Sigmoid colon (tissue), 7 donors: ENCODE results near the gene KLRB1. TPM values are rescaled to one million over a fixed set of nuclear protein-coding genes. Genes with fewer than 3 reads are reported as not detected.
"Not testable (repeated sequence)": the region's sequence is repeated elsewhere in the genome, so short reads cannot be mapped to it uniquely, and the experiment has no call there.

Source experiments
- DNase-seq: peaks from one replicate; pipeline ENCODE4 v3.0.0-alpha.2; 2019
- H3K27ac ChIP-seq, 4 donors: fragments of 200-600 bp; sonication (generic); one replicate each; pipeline ENCODE4 v1.5.1; 2016 to 2019; ENCODE audit warnings: mild to moderate bottlenecking in 1 of 4
- H3K27me3 ChIP-seq, 3 donors: fragments of 200-600 bp; sonication (generic); one replicate each; pipeline ENCODE4 v1.5.1; 2019; ENCODE audit warnings: mild to moderate bottlenecking in 1 of 3
- H3K36me3 ChIP-seq, 4 donors: fragments of 200-600 bp; sonication (generic); one replicate each; pipeline ENCODE4 v1.5.1; 2016 to 2019
- H3K4me1 ChIP-seq, 4 donors: fragments of 200-600 bp; sonication (generic); one replicate each; pipeline ENCODE4 v1.5.1; 2017 to 2019
- H3K4me3 ChIP-seq, 4 donors: fragments of 200-600 bp; sonication (generic); one replicate each; pipeline ENCODE4 v1.5.1; 2017 to 2019; ENCODE audit warnings: mild to moderate bottlenecking in 2 of 4, moderate library complexity in 1 of 4
- H3K9me3 ChIP-seq, 4 donors: fragments of 200-600 bp in 3 of 4; sonication (generic) in 3 of 4; one replicate each; pipeline versions ENCODE4 v1.5.1 to v1.6.1; 2013 to 2019
- CTCF ChIP-seq, 4 experiments: fragments of 450-650 bp in 3 of 4; fragments of 200-600 bp in 1 of 4; IDR thresholded peaks; one replicate each; pipeline ENCODE4 v1.5.1; 2016 to 2019; ENCODE audit warnings: antibody characterized with exemption in 4 of 4, mild to moderate bottlenecking in 3 of 4, moderate library complexity in 2 of 4
- EP300 ChIP-seq, 4 donors: sonication (generic); formaldehyde crosslinking; IDR thresholded peaks; one replicate each; pipeline ENCODE4 v1.6.1; 2017; ENCODE audit warnings: antibody characterized with exemption in 4 of 4
- POLR2A ChIP-seq, 2 donors: fragments of 450-650 bp; IDR thresholded peaks; one replicate each; pipeline ENCODE4 v1.6.1; 2016; ENCODE audit warnings: antibody characterized with exemption in 2 of 2, mild to moderate bottlenecking in 2 of 2, moderate library complexity in 2 of 2
- POLR2AphosphoS5 ChIP-seq, 4 donors: sonication (generic); formaldehyde crosslinking; IDR thresholded peaks; one replicate each; pipeline ENCODE4 v1.6.1; 2017; ENCODE audit warnings: antibody characterized with exemption in 4 of 4
- WGBS, 2 donors: extraction: QIAGEN DNeasy Blood & Tissue Kit; methylation state at CpG; one replicate each; pipeline ENCODE4 v1.1.7; 2013; 5-methylcytosine and 5-hydroxymethylcytosine counted together
- intact Hi-C: fragments of 100-400 bp; cut with DNase I; formaldehyde crosslinking; loops from one replicate; pipeline ENCODE4 v1.15.1; 2023
- polyA plus RNA-seq, 3 donors: library from polyadenylated mRNA; stranded (reverse); fragments of 200-250 nt; gene quantifications; one replicate each; pipeline ENCODE4 v1.2.3, GENCODE V29; 2013
- total RNA-seq, 4 donors: library from RNA; depleted of rRNA; stranded (reverse); fragments of >200 nt; gene quantifications; one replicate each; pipeline ENCODE4 v1.1.0, GENCODE V29; 2016
- donor health status: healthy with polysubstance abuse.
- donor health status: Bipolar disorder and iron deficiency.
- donor health status: healthy.

KLRB1 gene
- total and polyA plus RNA-seq, 7 donors = 0.49 to 3.6 (median 1.4) TPM; not detected in 1

- Histone ChIP-seq H3K27ac (peak overlapping the region; percentile 74 to 90 (median 81)), H3K36me3 (peaks cover 0 to 4% (median 2%) of the 10 kb centered on the region in 4 donors), H3K4me1 (peaks cover 0 to 36% (median 14%) of the 10 kb centered on the region in 4 donors), H3K9me3 (no peaks in the 10 kb centered on the region), H3K4me3 (peak overlapping the region; percentile 64 to 80 (median 70)), H3K27me3 (no peaks in the 10 kb centered on the region)
- no peak for DNase-seq
- intact Hi-C loops = no loop called here
- TF ChIP-seq CTCF (IDR thresholded peaks at IDR 0.05) = no peak
- no peak for TF ChIP-seq POLR2A (IDR thresholded peaks at IDR 0.05)
- no peak for TF ChIP-seq POLR2AphosphoS5 (IDR thresholded peaks at IDR 0.05)
- no peak for TF ChIP-seq EP300 (IDR thresholded peaks at IDR 0.05)
- WGBS, 2 donors = 2% methylated on average over 13 of the region's 13 CpGs
These were observed 41.2 kb upstream of the KLRB1 start for GRCh38 chr12:9648701-9649531.

- intact Hi-C loops = no loop called here
- Histone ChIP-seq H3K4me3 (peak overlapping the region; percentile 64 to 80 (median 70)), H3K27ac (peak overlapping the region; percentile 74 to 90 (median 81)), H3K4me1 (peaks cover 0 to 36% (median 14%) of the 10 kb centered on the region in 4 donors), H3K36me3 (no peaks in the 10 kb centered on the region), H3K9me3 (no peaks in the 10 kb centered on the region), H3K27me3 (no peaks in the 10 kb centered on the region)
- DNase-seq = peak; percentile 88
- WGBS, 2 donors = 0% methylated on average over 55 of the region's 55 CpGs
- TF ChIP-seq CTCF (IDR thresholded peaks at IDR 0.05) (no peak), POLR2AphosphoS5 (IDR thresholded peaks at IDR 0.05) (peak; percentile 16 to 79 (median 70)), POLR2A (IDR thresholded peaks at IDR 0.05) (peak in 1 of 2 donors; percentile 45)
These were observed 40.3 kb upstream of the KLRB1 start for GRCh38 chr12:9647825-9648700.

GRCh38 chr12:9646794-9647781 is 39.4 kb upstream of the KLRB1 start:
- TF ChIP-seq EP300 (IDR thresholded peaks at IDR 0.05) (no peak), CTCF (IDR thresholded peaks at IDR 0.05) (no peak), POLR2AphosphoS5 (IDR thresholded peaks at IDR 0.05) (no peak), POLR2A (IDR thresholded peaks at IDR 0.05) (no peak)
- peak overlapping the region; percentile 64 to 80 (median 70) for H3K4me3 ChIP-seq
- peaks cover 0 to 36% (median 14%) of the 10 kb centered on the region in 4 donors for H3K4me1 ChIP-seq
- no peaks in the 10 kb centered on the region for H3K27me3 ChIP-seq
- intact Hi-C loops = no loop called here
- H3K27ac ChIP-seq = peak overlapping the region; percentile 74 to 90 (median 81)
- H3K36me3 ChIP-seq = no peaks in the 10 kb centered on the region
- DNase-seq = no peak
- no peaks in the 10 kb centered on the region for H3K9me3 ChIP-seq
- 41 to 50% methylated on average over 13 of the region's 13 CpGs for WGBS, 2 donors

- DNase-seq, H3K36me3 ChIP-seq, H3K9me3 ChIP-seq, H3K4me3 ChIP-seq, H3K27ac ChIP-seq, intact Hi-C loops, H3K27me3 ChIP-seq: not testable (repeated sequence)
- H3K4me1 ChIP-seq = peaks cover 0 to 22% (median 11%) of the 10 kb centered on the region in 4 donors
- WGBS, 2 donors = 83 to 84% methylated on average over 1 of the region's 1 CpG
These were observed 37.4 kb upstream of the KLRB1 start for GRCh38 chr12:9644985-9645551.
